SHP77 treated with DMSO at 0.1 percent for 48 hours (cell line): ENCODE data around the gene CHAD.
"Not testable (repeated sequence)": the region's sequence is repeated elsewhere in the genome, so short reads cannot be mapped to it uniquely, and the experiment has no call there.

Experiments used
- DNase-seq: peaks from one replicate; lab custom pipeline; 2025; lab: John Stamatoyannopoulos, UW

Gene CHAD

GRCh38 chr17:50426814-50427787 is 41.6 kb downstream of the CHAD start:
- no peak for DNase-seq

DNA sequence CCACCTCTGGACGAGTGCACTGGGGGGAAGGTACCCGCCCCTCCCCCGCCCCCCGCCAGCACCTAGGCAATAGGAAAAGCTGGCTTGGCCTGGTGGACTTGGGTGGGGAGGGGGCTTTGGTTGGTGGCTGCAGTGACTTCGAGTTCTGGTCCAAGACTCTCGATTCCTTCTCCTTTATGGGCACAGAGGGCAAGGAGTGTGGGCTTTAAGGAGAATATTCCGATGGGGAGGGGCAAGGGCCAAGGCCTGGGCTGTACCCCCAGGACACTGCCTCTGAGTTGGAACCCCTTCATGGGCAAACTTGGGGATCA is 42.3 kb downstream of the CHAD start:
- no peak for DNase-seq

GRCh38 chr17:50425682-50426471 is 42.8 kb downstream of the CHAD start, which contains the start of gene ACSF2:
Gene ACSF2 (plus strand): TSS chr17:50426218. CDS start chr17:50426262, 44 bp downstream.
- no peak for DNase-seq

GRCh38 chr17:50424996-50425681 is 43.5 kb downstream of the CHAD start:
- DNase-seq, result no peak

DNA sequence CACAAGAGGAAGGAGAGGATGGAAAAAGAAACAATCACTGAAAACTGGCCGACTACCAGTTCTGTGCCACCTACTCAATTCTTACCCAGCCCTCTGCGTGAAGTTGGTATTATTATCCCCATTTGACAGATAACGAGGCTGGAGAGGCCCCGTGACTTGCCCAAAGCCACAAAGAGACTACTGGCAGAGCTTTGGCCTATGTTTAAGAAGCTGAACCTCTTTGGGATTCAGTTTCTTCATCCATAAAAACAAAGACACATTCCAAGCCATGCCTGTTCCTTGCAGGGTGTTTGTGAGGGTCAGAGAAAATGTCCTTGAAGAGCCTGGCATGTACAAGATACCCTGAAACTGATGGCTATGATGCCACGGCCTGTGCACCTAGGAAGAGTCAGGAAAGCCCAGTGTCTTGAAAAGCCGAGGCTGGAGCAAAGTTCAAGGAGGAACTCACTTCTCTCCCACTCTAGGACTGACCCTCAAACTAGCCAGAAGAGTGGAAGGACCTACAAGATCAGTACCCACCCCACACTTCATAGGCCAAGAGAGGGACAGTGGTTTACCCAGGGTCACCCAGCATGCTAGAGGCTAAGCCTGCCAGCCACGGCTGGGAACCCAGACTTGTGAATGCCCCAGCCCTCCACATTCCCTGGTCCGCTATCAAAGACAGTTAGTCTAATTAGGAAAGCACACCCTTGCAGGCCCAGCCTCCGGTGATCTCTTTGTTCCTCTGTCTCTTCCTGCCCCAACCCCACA is 44.3 kb downstream of the CHAD start:
- DNase-seq, result no peak

DNA sequence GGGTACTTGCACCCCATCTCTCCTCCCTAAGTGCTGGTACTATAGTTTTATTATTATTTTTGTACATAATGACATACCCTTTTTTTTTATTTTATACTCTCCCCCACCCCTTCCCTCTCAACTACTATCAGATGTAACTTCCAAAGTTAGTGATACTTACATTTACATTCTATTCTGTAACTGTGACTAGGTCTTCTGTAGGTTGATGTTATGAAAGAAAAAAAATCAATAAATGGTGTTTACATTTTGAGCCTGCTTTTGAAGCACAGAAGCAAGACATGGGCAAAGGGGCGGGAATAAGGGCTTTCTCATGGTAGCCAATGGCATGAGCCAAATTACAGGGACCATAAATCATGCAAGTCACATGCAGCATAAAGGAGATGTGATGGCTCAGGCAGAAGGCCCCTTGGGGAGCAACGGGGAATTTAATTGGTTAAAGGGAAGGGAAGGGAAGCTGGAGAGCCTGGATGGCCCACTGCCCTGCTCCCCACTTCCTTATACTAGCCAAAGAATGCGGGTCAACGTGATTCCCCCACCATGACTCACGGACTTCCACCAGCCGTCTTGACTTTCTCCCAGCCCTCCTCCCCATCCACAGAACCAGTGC is 45.0 kb downstream of the CHAD start:
- no peak for DNase-seq

DNA sequence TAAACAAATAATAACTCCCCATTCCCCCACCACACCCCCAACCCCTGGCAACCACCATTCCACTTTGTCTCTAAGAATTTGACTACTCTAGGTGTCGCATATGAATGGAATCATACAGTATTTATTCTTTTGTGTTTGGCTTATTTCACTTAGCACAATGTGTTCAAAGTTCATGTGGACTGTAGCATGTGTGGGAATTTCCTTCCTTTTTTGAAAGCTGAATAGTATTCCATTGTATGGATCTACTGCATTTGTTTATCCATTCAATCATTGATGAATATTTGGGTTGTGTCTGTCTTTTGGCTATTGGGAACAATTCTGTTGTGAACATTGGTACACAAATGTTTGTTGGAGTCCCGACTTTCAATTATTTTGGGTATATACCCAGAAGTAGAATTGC is 45.9 kb downstream of the CHAD start:
- no peak for DNase-seq

DNA sequence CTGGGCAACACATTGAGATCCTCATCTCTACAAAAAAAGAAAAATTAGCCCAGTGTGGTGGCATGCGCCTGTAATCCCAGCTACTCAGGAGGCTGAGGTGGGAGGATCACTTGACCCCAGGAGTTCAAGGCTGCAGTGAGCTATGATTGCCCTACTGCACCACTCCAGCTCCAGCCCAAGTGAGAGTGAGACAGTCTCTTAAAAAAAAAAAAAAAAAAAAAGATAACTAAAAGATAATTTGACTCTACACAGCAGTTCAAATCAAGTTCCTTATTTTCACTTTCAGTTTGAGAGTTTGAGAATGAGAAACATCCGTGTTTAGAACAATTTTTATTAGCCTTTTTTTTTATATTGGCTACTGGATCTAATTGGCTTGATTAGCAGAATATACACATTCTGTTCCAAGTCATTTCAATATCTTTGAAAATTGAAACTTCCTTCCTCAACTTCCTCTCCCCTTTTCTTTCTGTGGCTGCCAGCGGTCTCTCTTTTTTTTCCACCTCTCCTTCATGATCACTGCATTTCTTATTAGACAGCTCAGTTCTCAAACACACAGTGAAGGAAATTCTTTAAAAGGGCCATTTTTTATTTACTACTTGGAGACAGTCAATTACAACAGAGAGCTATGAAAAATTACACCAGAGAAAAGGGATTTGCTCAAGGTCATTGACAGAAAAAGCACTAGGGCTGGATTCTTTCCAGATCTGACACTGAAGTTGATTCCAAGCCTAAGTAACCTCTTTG is 47.2 kb downstream of the CHAD start:
- DNase-seq, result no peak

- no peak for DNase-seq
Measured at GRCh38 chr17:50420419-50421112, 48.1 kb downstream of the CHAD start.

DNA sequence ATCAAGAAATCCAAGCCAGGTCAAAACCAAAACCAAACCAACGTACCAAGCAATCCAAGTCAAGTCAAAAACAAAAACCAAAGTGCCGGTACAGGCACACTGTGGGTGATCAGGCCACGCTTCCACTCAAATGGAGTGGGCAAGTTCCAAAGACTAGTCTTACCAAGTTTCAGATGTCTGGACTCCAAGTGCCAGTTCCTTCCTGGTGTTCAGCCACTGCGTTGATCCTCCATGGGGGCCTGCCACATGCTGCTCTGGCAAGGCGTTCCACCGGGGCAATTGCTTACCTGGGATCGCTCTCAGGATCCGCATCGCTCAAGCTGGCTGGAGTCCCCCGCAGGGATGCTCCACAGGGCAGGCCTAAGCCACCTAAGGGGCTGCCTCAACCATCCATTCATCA is 49.1 kb downstream of the CHAD start:
- DNase-seq, result not testable (repeated sequence)

DNA sequence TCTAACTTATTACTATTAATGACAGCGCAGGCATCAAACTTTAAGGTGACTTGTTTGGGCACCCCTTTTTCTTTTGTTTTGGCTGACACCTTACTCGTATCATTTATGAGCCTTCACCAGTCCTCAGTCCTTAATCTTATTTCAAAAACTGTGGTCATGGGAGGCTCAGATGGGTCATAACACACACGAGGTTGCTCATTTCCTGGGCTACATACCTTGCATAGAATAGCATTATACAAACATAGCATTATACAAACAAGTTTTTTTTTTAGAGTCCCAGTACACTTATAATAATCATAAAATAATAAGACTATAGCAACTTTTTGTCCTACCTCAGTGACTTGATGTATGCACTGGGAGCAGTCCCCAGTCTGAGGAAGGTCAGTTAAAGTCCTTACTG is 53.9 kb downstream of the CHAD start:
- DNase-seq, result no peak
